DMS153 (cell line): Measurements from ENCODE around the gene RAI1.

ENCODE experiments used
- DNase-seq: peaks from one replicate; lab custom pipeline; 2025; lab: John Stamatoyannopoulos, UW

Gene RAI1

GRCh38 chr17:17730250-17730935 lies 49.1 kb downstream of the RAI1 start:
- no peak for DNase-seq

GRCh38 chr17:17732444-17732843 lies 51.2 kb downstream of the RAI1 start:
- DNase-seq, result no peak

GRCh38 chr17:17732892-17733670 lies 51.8 kb downstream of the RAI1 start:
- DNase-seq, result no peak

GRCh38 chr17:17736205-17737183 lies 55.2 kb downstream of the RAI1 start:
- DNase-seq, result no peak

- DNase-seq, result no peak
Measured at GRCh38 chr17:17737961-17738894, 57.0 kb downstream of the RAI1 start.

GRCh38 chr17:17738901-17739300 lies 57.6 kb downstream of the RAI1 start:
- DNase-seq, result no peak

GRCh38 chr17:17739388-17740066 lies 58.3 kb downstream of the RAI1 start:
- DNase-seq, result no peak

GRCh38 chr17:17740615-17741348 lies 59.5 kb downstream of the RAI1 start:
- no peak for DNase-seq

GRCh38 chr17:17741349-17742023 lies 60.2 kb downstream of the RAI1 start:
- no peak for DNase-seq

GRCh38 chr17:17742133-17742621 lies 60.9 kb downstream of the RAI1 start:
- DNase-seq, result no peak

GRCh38 chr17:17742688-17743390 lies 61.6 kb downstream of the RAI1 start:
- DNase-seq, result no peak

- no peak for DNase-seq
Measured at GRCh38 chr17:17743391-17744112, 62.3 kb downstream of the RAI1 start.

- DNase-seq, result no peak
Measured at GRCh38 chr17:17744116-17744515, 62.9 kb downstream of the RAI1 start.

GRCh38 chr17:17745476-17746455 lies 64.5 kb downstream of the RAI1 start:
- no peak for DNase-seq

GRCh38 chr17:17748179-17748578 lies 66.9 kb downstream of the RAI1 start:
- no peak for DNase-seq

GRCh38 chr17:17748604-17749003 lies 67.3 kb downstream of the RAI1 start:
- DNase-seq, result no peak
